Stimulated activated CD4-positive, alpha-beta T cell treated with anti-CD3 and anti-CD28 coated beads, Interleukin-15, amount 100 ng/mL, for 48 hours (primary cell): ENCODE data around the gene PHF12.

ENCODE experiments used
- DNase-seq, 2 donors: peaks; one replicate each; pipeline ENCODE4 v3.0.0-alpha.2; 2020; ENCODE audit warnings: low read depth in 2 of 2

PHF12 gene

DNA sequence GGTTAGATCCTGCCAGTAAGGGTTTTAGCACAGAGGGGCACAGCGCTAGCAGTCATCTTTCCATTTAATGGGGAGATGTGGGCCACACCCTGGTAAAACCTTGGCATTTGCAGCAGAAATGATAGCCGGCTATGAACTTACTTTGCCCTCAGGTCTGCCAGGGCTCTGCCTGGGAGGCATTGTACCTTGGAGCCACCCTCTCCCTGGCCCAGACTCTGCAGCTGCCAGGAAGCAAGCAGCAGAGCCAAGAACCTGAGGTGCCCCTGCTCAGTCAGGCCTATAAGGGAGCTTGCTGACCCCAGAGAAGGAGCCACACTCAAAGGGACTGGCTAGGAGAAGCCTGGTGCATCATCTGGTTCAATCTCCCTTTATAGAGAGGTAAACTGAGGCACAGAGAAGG lies 23.7 kb upstream of the PHF12 start:
- DNase-seq = no peak

DNA sequence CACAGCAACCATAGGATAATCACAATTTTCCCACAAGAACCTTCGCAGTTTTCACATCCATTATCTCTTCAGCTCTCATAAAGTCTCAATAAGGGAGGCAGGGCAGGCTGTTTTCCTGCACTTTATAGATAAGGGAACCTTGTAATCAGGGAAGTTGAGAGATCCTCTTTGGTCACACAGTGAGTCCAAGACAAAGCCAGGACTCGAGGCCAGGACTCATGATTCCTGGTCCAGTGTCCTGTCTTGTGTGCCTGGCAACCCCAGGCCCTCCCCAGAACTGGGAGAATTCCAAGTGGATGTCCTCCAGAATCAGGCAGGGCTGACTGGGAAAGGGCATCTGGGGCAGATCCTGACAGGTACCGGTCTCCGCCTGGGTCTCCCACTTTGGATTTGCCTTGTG lies 23.1 kb upstream of the PHF12 start:
- DNase-seq = no peak

DNA sequence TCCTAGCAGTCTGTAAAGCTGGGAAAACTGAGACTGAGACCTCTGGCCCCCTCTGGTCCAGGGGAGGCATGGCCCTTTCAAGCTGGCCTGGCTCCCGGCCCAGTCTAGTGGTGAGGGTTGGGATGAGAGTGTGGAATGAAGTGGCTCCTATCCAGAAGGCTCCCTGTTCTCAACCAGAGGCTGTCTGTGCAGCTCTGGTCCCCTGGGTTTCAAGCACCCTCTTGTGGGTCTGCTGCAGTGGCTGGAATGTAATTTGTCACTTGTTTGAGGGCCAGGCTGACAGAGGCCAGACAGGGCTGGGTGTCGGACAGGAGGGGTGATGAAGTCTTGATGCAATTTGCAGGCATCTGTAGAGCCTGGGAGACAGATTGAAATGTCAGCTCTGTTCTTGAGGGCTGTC lies 22.1 kb upstream of the PHF12 start:
- DNase-seq = no peak

DNA sequence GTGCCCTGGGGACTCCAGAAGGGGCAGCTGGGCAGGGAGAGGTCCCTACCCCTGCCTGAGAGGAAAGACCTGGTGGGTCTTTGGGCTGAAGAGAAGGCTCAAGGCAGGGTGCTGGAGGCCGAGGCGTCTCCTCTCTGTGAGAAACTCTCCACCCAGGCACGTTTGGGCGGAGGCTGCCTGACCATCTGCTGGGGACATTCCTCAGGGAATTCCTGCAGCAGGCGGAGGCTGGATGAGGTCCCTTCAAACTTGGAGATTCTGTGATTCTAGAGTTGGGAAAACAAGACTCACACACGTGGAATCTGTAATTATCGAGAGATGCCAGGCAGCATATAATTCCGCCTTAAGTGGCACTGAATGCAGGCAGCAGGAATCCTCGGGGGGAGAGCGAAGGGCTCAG lies 21.1 kb upstream of the PHF12 start:
- no peak for DNase-seq

DNA sequence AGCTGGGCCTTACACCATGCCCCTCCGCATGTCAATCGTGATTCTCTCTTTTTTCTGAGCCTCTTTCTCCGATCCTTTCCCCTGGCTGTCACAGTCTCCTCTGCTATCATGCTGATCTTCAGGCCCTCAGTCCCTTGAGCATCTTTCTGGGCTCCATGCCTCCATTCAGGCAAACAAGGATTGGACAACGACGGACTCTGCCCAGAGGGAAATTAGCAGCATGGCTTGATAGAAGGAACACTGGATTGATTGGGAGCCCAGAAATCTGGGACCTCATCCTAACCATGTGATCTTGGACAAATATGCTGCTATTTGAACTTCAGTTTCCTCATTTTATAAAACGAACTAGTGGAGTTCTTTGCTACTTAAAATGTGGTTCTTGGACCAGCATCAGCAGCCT lies 19.6 kb upstream of the PHF12 start:
- no peak for DNase-seq

DNA sequence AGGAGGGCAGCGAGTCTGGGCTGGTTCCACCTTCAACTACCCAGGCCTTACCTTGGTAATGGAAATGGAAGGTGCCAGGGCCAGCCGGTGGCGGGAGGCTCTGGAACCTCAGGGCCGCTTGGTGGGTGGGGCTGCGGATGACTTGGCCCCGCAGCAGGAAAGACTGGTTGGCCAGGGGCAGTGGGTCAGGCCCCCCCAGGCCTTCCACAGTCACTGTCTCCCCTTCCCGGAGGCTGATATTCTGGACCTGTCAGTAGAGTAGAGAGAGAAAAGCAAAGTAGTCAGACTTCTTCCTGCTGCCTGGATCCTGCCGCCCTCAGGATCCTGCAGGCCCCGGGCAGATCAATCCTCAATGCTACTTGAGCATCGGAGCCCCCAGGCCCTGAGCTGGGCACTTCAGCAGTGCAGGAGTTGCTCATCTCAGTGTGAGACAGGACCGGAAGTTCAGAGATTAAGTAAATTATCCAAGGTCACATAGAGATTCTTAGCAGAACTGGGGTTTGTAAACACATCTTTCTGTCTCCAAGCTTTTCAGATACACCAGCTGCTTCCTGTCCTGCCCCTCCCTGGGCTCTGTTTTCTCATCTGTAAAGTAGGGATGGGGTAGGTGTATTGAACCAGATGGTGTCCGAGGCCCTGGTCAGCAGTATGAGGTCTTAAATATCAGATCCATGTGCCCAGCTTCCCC lies 18.5 kb upstream of the PHF12 start:
- no peak for DNase-seq

DNA sequence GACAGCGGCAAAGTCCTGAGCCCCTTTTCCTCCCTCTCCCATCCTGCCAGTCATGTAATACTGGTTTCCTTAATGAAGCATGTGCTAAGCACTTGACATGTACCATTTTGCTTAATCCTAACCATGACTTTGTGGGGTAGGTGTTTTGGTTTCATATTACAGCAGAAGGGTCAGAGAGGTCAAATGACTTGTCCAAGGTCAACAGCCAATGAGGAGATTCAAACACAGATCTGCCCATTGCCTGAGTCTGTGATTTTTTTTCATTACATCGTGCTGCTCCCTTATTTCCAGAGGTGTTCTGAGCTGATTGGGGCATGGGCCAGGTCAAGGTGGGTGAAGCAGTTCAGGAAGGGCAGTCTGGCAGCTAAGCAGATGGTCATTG lies 17.6 kb upstream of the PHF12 start:
- DNase-seq = no peak

DNA sequence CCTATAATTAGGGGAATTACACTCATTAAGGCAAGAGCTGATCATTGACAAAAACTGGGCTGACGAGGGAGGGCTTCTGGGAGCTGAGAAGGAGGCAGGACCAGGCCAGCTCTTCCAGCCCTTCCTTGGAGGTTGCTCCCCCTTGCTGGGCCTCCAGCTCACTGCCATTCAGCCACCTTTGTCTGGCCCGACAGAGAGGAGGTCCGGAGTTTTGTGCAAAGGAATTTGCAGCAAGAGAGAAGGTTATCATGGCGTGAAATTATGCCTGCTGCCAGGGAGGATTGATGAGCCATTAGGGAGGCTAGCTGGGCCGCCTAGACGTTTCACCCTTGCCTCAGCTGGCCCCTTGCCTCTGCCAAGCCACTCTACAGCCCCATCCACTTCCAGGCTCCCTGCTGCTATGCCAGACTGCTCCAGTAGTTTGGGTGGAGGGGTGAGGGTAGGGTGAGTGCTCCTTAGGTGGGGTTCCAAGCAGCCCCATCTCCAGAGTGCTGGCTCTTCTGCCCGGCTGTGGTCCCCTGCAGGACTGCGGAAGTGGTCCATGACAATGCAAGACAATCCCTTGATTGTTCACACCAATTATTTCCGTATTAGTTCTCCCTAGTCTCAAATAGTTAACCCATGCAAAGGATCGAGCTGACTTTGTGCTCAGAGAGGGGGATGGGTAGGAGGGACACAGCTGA lies 17.1 kb upstream of the PHF12 start:
- no peak for DNase-seq

DNA sequence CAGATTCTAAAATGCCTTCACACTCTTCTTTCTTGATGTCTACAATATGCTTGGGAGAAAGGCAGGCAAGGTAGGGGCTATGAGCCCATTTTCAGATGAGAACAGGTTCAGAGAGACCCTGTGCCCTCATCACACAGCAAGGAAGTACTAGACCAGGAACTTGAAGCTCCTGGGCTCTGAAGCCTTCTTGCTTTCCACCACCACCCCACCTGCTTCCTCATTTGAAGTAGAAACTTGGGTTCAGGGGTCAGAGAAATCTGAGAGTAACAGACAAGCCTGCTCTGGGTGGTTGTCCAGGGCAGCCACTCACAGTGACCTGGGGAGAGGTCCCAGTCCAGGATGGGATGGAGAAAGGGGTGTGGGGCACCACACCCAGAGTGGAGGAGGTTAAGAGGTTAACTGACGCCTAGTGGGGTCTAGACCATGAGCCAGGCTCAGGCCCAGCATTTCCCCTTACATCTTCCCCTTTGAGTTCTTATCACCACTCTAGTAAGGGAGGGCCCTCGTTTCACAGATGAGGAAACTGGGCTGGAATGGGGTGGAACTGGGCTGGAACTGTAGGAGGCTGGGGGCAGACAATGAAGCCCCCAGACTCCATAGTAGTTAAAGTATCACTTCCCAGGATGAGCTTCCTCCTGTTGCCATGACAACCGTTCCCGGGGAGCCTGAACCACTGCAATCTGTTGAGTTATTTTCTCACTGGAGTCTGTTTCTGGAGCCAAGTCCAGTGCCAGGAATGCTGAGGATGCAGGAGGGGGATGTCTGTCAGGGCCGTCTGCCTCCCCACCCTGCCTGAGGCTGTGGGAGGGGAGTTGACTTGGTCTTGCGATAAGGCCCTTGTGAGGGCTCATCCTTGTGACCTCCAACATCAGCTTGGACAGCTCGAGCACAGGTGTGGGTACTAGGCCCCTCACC lies 16.2 kb upstream of the PHF12 start:
- no peak for DNase-seq

DNA sequence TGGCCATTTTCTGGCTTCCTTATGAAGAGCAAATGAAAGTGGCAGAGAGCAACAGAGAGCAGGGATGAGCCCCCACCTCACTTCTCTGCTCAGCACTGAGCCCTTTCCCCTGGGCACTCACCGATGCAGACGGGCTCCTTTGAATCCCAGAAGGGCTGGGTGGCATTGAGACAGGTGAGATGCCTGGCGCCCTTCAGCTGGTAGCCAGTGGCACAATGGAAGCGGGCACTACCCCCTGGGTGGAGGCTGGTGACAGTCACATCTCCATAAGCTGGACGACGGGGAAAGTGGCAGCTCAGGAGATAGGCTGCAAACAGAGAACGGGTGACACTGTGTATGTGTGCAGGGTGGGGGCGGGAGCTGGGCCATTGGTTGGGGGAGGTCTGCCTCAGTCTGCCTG lies 12.5 kb upstream of the PHF12 start:
- no peak for DNase-seq

DNA sequence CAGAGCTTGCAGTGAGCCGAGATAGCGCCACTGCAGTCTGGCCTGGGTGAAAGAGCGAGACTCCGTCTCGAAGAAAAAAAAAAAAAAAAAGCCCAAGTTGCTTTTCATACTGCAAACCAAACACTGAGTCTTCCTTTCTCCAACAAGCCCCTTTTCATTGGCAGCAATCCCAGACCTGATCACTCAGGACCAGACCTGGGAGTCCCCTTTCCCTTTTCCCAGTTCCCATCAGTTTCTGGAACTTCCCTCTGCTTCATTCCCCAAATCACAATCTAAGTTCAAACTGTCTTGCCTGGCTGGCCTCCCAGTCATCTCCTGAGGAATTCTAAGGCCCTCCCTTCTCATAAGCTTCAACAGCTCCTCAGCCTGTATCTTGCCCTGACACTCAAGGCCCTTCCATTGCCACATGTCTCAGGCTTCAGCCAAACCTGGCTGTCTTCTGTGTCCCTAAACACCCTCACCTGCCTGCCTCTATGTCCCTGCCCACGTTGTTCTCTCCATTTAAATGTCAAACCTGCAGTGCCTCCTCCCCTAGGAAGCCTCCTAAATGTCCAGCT lies 11.8 kb upstream of the PHF12 start:
- no peak for DNase-seq

DNA sequence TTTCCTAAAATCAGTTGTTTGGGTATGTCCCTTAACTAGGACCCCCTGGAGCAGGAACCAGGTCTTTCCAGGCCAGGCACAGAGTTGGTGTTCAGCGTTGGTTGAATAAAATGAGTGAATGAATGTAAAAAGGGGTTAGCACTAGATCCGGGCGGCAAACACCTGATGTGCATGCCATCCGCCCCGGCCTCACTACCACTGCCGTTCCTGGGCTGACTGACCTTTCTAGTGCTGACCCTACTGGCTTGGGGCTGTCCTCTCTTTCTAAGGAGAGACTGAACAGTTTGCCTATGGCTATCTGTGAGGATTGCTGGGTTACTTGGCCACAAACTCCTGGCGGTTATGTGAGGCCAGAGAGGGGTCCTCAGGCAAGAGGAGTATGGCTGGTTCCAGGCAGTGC lies 10.1 kb upstream of the PHF12 start:
- no peak for DNase-seq

DNA sequence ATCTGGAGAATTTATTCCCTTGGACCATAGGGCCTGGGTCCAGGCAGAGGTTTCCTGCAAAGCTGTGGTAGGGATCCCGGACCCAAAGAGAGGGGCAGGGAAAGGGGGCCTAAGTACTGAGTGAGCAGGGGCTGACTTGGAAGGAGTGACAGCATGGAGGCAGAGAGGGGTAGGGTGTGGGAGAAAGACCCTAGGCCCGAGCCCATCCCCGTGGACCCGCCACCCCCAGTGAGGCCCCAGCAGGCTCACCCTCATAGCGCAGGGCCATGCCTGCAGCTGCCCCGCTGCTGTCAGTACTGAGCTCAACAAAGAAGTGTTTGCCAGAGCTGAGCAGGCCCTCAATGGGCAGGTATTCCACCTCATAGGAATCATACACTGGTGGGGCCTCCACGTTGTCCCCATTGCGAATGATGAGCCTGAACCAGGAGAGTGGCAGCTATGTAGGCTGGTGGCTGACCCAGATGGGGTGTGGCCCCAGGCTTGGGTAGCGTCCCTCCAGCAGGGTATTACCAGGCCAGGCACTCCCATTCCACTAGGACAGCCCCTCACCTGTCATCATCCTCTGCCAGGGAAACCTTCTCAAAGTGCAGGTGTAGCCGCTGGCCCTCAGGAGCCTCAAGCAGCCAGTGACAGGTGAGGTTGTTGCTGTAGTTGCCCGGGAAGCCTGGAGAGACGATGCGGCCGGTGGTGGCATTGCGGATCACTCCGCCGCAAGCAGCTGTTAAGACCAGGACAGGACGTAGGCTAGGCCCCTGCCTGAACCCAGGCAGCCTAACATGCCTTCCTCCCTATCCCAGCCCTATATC lies 9.1 kb upstream of the PHF12 start:
- no peak for DNase-seq

DNA sequence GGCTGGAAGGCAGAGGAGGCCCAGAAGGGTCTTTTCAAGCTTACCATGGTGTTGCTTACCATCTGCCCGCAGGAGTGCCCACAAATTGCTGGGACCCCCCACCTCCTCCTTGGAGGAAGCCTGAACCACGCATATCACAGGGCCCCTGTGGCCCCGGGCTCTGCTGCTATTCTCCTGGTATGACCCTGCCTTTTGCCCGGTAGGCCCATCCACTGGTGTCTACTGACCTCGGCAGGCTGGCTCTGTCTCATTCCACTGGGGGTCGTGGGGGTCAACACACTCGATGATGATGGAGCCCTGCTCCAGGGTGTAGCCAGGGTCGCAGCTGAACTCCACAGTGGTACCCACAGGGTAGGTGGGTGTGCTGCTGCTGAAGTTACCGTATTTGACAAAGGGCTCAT lies 8.2 kb upstream of the PHF12 start:
- DNase-seq = no peak

DNA sequence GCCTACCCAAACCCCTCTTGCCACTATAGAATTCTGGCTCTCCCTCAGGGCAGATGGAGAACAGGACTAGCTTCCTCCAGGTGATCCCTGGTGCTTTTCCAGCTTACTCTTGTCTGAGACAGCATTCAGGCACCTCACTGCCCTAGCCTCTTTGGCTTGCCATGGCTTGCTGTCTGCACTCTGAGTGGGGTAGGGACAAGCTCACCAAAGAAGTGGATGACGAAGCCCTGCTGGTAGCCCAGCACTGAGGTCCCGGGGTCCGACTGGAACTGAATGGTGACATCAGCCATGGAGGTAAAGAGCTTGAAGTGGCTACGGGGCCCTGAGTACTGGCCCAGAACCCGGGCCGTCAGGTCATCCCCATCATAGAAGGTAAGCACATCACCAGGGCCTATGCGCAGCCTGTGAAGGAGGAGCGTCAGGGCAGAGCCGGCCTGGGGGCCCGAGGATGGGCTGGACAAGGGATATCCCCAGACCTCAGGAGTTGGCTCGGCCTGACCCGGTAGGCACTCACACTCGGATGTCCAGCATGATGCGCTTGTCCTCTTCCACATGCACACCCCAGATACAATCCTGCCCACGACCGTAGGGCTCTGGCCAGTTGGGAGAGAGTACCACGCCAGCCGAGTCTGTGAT lies 7.6 kb upstream of the PHF12 start:
- no peak for DNase-seq

DNA sequence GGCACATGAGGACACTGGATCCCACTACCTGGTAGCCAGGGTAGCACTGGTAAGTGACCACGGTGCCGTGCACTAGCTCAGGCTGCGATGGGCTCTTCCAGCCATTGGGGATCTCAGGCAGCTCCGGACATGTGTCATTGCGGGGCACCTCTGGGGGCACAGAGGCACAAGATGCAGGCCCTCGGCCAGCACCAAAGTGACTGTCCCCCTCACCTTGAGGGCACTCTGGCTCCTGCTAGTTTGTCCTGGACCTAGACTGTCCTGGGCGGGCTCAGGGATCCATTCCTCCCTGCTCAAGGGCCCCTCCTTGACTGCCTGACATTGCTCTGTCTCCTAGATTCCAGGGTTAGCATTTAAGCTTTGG lies 6.7 kb upstream of the PHF12 start:
- DNase-seq = no peak

DNA sequence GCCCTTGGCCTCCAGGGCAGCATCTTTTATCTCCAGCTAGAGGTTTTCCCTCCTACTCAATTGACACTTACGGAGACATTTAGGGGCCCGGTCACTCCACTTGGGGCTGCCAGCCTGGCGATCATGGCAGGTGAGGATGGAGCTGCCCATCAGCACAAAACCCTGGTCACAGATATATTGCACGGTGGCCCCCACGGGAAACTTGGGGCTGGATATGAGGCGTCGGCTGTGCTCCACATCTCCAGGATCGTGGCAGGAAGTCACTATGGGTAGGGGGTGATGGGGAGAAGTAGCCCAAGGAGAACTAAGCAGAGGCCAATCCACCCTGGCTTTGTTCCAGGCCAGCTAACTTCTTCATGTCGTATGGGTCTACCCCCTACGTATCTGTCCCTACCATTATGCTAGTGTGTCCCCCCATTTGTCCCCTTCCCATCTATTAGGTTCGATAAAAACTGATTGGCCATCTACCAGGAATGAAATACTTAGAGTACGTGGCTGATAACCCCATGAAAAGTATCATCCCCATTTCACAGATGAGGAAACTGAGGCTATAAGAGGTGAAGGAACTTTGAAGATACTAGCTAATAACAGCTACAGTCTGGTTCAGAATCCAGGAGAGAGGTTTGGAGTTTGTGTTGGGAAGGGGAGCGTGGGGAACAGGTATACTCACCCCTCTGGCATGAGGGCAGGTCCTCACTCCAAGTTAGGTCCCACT lies 6.1 kb upstream of the PHF12 start:
- DNase-seq = no peak

DNA sequence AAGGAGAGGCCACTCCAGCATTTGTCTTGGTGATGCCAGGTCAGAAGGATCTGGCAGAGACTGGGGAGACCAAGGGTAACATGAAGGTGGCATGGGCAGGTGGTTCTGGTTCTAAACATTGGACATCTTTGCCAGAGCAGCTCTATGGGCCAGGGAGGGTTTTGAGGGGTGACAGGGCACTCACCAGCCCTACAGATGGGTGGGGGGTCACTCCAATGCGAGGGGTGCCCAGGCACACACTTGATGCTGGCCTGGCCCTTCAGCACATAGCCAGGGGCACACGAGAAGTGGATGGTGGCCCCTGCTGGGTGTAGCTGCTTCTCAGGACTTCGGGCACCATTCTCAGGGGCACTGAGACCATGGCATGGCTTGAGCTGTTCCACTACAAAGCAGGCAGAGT lies 5.5 kb upstream of the PHF12 start:
- DNase-seq = no peak

DNA sequence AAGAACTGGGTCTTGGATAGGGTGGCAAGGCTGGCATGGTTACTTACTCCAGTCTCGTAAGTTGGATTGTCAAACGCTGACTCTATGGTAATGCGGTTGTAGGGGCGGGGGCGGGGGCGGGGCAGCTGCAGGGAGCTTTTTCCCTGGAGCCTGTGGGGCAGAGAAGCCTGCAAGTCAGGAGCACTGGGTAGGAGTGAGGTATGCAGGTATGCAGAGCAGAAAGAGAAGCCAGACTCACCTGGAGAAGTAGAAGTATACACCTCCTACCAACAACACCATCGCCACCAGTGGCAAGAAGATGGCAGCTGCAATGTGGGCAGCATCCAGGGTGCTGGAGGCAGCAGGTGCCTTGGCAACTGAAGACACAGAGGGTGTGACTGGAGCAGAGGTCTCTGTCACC lies 4.8 kb upstream of the PHF12 start:
- DNase-seq = no peak

DNA sequence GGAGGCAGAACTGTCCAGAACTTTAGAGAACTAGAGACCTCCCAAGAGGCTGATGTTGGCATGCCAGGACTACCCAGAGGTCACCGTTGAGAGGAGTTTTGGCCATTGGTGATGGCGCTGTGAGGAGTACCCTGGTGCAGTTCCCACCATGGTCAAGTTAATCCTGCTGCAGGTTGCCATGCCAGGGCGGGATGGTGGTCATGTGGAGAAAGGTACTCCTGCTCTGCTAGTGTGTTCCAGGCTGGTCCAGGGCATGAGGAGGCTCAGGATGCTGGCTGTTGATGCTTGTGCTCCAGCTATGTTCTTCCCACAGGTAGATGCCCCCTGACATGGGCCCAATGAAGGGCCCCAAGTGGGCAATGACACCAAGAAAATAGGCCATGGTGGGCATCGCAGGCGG lies 4.1 kb upstream of the PHF12 start:
- no peak for DNase-seq

DNA sequence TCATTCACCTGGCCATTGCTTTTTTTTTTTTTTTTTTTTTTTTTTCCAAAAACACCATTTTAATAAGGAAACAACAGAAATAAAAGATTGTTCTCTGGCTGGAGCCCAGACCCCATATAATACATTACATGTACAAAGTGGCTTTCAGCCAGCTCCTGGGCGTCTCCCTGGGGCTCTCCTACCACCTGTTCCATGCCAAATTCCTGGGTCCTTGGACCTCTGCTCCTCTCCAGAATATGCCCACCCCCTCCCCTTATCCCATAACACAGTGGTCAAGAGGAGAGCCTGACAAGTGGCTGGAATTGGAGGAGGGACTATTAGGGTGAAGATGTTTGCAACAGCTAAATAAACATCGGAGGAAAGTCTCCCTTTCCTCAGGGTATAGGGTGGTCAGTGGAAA lies 3.6 kb upstream of the PHF12 start:
- DNase-seq = no peak
